HG02870 (cell line): ENCODE results near the gene FILIP1L.

ENCODE experiments used
- ATAC-seq: cut with Tn5 transposase; IDR thresholded peaks from one replicate; pipeline ENCODE4 v1.9.1; 2021; ENCODE audit warnings: mild to moderate bottlenecking, moderate library complexity; ENCODE audit not compliant: unreplicated experiment

Gene FILIP1L

DNA sequence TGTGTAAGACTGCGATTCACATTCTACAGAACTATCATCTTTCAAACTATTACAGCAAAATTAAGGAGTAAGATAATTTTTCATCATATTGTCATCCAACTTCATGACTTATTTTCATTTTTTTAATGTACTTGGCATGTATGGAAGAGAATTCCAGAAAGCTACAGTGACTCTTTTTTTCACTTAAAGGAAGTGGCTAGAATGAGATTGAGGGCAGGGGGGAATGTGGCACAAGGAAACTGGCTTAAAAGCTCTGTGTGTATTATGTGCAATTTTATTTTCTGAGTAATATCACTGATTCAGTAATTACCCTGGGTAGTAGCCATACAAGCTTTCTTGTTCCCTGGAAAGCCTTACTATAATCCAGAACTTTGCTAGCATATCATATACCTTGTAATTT, 94.6 kb downstream of the FILIP1L start:
- no peak for ATAC-seq

GRCh38 chr3:100018806-100019205, 95.5 kb downstream of the FILIP1L start:
- no peak for ATAC-seq

DNA sequence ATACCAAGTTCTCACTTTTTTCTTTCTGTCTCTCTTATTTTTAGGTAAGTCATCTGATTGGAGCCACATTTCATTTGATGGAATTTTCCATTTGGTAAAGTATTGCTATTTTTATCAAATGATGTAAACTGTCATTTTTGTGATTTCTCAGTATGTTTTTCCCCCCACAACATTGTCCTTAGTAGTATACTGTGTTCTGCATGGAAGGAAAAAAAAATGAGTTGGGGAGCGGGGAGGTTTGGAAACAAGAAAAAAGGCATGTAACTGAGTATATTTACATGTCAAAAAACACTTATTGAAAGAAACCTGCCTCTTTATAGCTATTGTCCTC, 104.2 kb downstream of the FILIP1L start:
- ATAC-seq, result no peak

GRCh38 chr3:100009276-100010086, 104.8 kb downstream of the FILIP1L start:
- ATAC-seq, result no peak

GRCh38 chr3:100008081-100008698, 106.1 kb downstream of the FILIP1L start:
- ATAC-seq, result no peak

GRCh38 chr3:100007313-100007712, 107.0 kb downstream of the FILIP1L start:
- ATAC-seq, result no peak

DNA sequence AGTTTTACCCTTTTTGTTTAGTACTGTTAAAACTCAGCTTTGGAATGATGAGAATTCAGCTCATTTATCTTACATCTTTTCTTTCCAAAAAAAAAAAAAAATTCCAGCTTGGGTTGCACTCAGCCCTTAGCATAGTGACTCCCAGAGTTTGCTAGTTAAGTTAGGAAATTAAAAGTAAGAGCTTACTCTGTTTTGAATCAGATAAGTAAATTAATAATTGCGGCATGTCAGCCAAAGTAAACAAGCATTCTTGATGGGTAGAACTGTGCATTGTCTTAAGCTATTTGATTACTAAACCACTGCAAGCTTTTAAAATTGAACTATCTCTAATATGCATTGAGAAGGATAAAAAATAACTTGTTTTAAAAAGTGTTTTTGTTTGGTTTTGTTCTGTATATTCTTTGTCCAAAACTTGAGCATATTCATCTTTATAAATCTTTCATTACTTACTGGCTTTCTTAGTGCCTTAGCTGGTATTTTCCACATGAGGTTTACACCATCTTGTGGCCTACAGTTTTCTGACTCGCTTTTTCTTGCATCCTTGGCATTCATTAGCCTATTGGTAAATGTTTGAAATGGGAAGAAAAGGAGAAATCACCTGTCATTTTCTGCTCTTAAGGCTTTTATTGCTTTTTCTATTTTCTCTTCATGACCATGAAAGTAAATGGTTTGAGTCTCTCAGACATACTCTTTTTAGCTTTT, 107.6 kb downstream of the FILIP1L start:
- ATAC-seq, result no peak

- no peak for ATAC-seq
These were observed 108.5 kb downstream of the FILIP1L start for GRCh38 chr3:100005665-100006393.

- no peak for ATAC-seq
These were observed 109.4 kb downstream of the FILIP1L start for GRCh38 chr3:100004931-100005330.

GRCh38 chr3:100003609-100004503, 110.4 kb downstream of the FILIP1L start:
- peak; percentile 76 for ATAC-seq

DNA sequence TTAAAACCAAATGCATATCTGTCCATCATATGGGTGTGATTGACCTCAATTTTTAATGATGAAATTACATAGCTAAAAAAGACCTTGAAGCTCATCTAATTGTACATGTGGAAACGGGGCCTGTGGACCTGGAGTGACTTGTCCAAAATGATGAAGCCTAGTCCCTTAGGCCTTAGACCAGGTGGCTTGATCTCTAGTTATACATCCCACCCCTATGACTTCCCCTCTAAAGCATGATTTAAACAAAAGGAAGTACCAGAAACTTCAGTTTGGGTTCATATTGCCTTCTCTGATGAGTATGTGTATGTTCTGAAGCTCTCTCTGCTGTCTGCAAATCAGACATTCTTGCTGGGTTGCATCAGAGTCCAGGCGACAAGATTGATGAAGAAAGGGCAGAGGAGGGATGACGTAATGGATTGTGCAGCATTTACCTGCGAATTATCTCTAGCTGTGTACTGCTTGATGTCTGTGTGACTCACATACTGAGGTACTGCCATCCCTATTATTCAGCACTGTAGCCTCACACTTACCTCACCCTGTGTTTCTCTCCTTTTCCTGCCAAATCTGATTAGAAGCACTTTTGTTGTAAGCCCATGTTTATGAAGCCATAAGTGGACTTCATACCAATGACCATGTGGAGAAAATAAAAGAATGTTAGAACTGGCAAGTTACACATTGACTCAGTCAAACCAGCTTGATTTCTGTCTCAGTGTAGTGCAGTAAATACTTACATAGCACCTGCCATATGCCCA, 111.5 kb downstream of the FILIP1L start:
- no peak for ATAC-seq

GRCh38 chr3:100001526-100002270, 112.6 kb downstream of the FILIP1L start:
- ATAC-seq, result no peak

DNA sequence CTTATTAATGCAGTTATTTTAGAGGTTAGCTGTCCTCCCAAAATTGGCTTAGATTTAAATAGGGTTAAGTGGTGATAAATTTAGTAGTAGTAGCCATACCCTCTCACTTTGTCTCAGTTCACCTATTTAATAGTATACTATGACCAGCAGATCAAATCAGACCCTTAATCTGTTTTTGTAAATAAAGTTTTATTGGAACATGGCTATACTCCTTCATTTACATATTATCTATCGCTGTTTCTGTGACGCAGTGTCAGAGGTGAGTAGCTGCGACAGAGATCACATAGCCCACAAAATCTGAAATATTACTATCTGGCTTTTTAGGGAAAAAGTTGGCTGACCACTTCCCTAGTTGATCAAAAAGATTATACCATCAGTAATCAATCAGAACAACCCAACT, 113.2 kb downstream of the FILIP1L start:
- ATAC-seq, result no peak

GRCh38 chr3:99999536-99999935, 114.8 kb downstream of the FILIP1L start:
- ATAC-seq, result no peak

DNA sequence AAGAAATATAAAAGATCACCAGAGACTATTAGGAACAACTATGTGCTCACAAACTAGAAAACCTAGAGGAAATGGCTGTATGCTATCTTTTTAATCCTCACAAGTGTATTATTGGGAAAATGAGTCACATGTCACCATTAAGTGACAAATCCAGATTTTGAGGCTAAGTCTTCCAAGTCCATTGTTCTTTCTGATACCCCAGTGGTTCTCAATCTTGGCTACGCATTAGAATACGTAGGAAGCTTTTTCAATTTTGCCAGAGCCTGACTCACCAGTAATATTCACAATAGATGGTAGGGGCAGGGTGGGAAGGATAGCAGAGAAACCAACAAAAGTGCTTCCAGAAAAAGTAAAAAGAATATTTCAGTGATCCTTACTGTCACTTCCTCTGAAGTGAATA, 117.0 kb downstream of the FILIP1L start:
- no peak for ATAC-seq

GRCh38 chr3:99990179-99990578, 124.1 kb downstream of the FILIP1L start:
- no peak for ATAC-seq

DNA sequence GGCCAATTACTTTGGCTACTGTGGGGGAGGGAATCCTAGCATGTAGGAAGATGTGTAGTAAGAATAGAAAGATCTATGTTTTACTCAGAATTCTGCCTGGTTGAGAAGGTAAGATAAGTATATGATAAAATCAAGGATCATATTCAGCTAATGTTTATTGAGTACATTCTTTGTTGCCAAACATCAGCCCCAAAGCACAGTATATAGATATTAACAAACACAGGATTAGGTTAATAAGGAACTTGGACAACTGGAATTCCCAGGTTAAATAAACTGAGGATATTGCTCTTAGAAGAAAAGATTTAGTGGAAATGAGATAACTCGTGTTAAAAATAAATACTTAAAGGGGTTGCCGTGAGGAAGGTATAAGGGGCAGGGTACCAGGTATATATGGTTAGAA, 129.6 kb downstream of the FILIP1L start:
- no peak for ATAC-seq

- ATAC-seq, result no peak
These were observed 130.2 kb downstream of the FILIP1L start for GRCh38 chr3:99984139-99984538.

DNA sequence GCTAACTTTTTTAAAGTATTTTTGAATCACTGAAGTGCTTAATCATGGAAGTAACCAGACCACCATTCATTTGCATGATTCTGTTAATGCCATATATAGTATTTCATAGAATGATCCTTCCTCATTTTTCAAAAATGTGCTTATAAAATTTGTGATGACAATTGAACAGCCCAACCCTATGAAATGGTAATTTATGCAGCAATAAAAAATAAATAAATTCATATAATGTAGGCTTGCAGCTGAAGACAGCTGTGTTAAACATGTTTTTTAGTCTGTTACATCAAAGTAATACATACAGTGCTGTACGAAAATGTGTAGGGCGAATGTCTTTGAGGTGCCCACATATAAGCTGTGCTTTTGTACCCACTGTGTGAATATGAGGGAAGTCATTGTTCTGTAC, 131.7 kb downstream of the FILIP1L start:
- ATAC-seq, result no peak
